Gastroesophageal sphincter (tissue), 3 donors: ENCODE measurements around the gene BAZ1A.

ENCODE experiments used
- CTCF ChIP-seq, 4 experiments: fragments of 200-600 bp in 2 of 4; fragments of 450-650 bp in 2 of 4; sonication (generic) in 1 of 4; IDR thresholded peaks; one replicate each; pipeline ENCODE4 v1.5.1; 2017 to 2019; ENCODE audit warnings: antibody characterized with exemption in 4 of 4, mild to moderate bottlenecking in 2 of 4, moderate library complexity in 2 of 4
- EP300 ChIP-seq: sonication (generic); formaldehyde crosslinking; IDR thresholded peaks from one replicate; pipeline ENCODE4 v1.6.1; 2017; ENCODE audit warnings: antibody characterized with exemption, mild to moderate bottlenecking

GRCh38 chr14:34780646-34781045 lies 94.5 kb downstream of the BAZ1A start:
- TF ChIP-seq EP300 (no peak), CTCF (IDR thresholded peaks at IDR 0.05) (no peak)
